Bronchial epithelial cell (primary cell): ENCODE measurements around the gene ADD1. TPM values are rescaled to one million over a fixed set of nuclear protein-coding genes. Genes with fewer than 3 reads are reported as not detected.
A peak's percentile ranks its signal among the peaks of the same experiment; 100 is the strongest.

Experiments used
- DNase-seq: peaks from one replicate; pipeline ENCODE4 v3.0.0-alpha.2; 2010; ENCODE audit warnings: low read depth
- FAIRE-seq: peaks from 2 replicates; lab custom pipeline; 2011; peaks lifted over from hg19 to GRCh38; lab: Jason Lieb, UNC
- H3K27me3 ChIP-seq: 2 replicates; pipeline ENCODE4 v1.5.1; 2011; ENCODE audit warnings: low read length; ENCODE audit not compliant: control insufficient read depth, insufficient read depth
- H3K36me3 ChIP-seq: 2 replicates; pipeline ENCODE4 v1.5.1; 2011; ENCODE audit warnings: low read length; ENCODE audit not compliant: control insufficient read depth, insufficient read depth
- H3K4me3 ChIP-seq: 2 replicates; pipeline ENCODE4 v1.5.1; 2011; ENCODE audit warnings: mild to moderate bottlenecking, low read depth, low read length, control low read depth
- CTCF ChIP-seq: IDR thresholded peaks from 2 replicates; pipeline ENCODE4 v1.5.1; 2011; ENCODE audit warnings: mild to moderate bottlenecking, moderate library complexity, low read length, control low read depth, inconsistent platforms; ENCODE audit not compliant: insufficient read depth, severe bottlenecking
- total RNA-seq: library from RNA; depleted of rRNA; stranded (reverse); fragments of >200 nt; gene quantifications from 2 replicates; pipeline ENCODE4 v1.2.1, GENCODE V29; 2014

The ADD1 gene
- total RNA-seq, 1 donor from 2014 or later = 71.9 TPM

GRCh38 chr4:2963966-2964471 lies 120.4 kb downstream of the ADD1 start:
- H3K4me3 ChIP-seq = peak overlapping the region; percentile 96
- H3K27me3 ChIP-seq = no peaks in the 10 kb centered on the region
- H3K36me3 ChIP-seq = no peaks in the 10 kb centered on the region
- no peak for DNase-seq
- no peak for TF ChIP-seq CTCF
- no peak for FAIRE-seq

- Histone ChIP-seq H3K36me3 (no peaks in the 10 kb centered on the region), H3K27me3 (no peaks in the 10 kb centered on the region), H3K4me3 (no peak overlapping the region)
- FAIRE-seq (no peak), DNase-seq (no peak)
- no peak for TF ChIP-seq CTCF
Measured at GRCh38 chr4:2964706-2965258, 121.1 kb downstream of the ADD1 start.

- no peak for FAIRE-seq
- H3K4me3 ChIP-seq = no peak overlapping the region
- H3K27me3 ChIP-seq = no peaks in the 10 kb centered on the region
- DNase-seq = no peak
- no peaks in the 10 kb centered on the region for H3K36me3 ChIP-seq
- no peak for TF ChIP-seq CTCF
Measured at GRCh38 chr4:2965262-2965661, 121.6 kb downstream of the ADD1 start.

GRCh38 chr4:2968381-2968780 lies 124.7 kb downstream of the ADD1 start:
- DNase-seq (no peak), FAIRE-seq (no peak)
- Histone ChIP-seq H3K27me3 (no peaks in the 10 kb centered on the region), H3K4me3 (no peak overlapping the region), H3K36me3 (no peaks in the 10 kb centered on the region)
- TF ChIP-seq CTCF = no peak

- DNase-seq (no peak), FAIRE-seq (no peak)
- Histone ChIP-seq H3K4me3 (no peak overlapping the region), H3K36me3 (no peaks in the 10 kb centered on the region), H3K27me3 (no peaks in the 10 kb centered on the region)
- TF ChIP-seq CTCF = no peak
Measured at GRCh38 chr4:2971275-2971674, 127.6 kb downstream of the ADD1 start.
